Panc1 (cell line): ENCODE results near the gene LYST. TPM values are rescaled to one million over a fixed set of nuclear protein-coding genes. Genes with fewer than 3 reads are reported as not detected.

Source experiments
- ATAC-seq: fragments of 200-7000 bp; cut with Tn5 transposase; 2 replicates; pipeline ENCODE4 v1.9.1; 2020; ENCODE audit warnings: mild to moderate bottlenecking, moderate library complexity
- BruUV-seq: library from RNA; stranded (reverse); fragments of 400-500 nt; replicated peaks from 2 replicates; lab custom pipeline; 2021; lab: Mats Ljungman, UMichigan
- CTCF ChIA-PET: fragments of 300-600 bp; sonication (Branson Sonifier 250); formaldehyde crosslinking; loops from one replicate; lab custom pipeline; 2022; ENCODE audit warnings: antibody characterized with exemption; lab: Charles Lee
- POLR2A ChIA-PET: fragments of 300-600 bp; sonication (Branson Sonifier 250); formaldehyde crosslinking; loops from one replicate; lab custom pipeline; 2022; ENCODE audit warnings: antibody characterized with exemption; lab: Charles Lee
- DNase-seq: peaks from one replicate; pipeline ENCODE4 v3.0.0-alpha.2; 2010; ENCODE audit warnings: low read depth, low spot score
- H3K27ac ChIP-seq: 2 replicates; pipeline ENCODE4 v1.5.1; 2011; ENCODE audit warnings: mild to moderate bottlenecking, low read length, inconsistent platforms
- H3K27me3 ChIP-seq: fragments of 200-500 bp; sonication (Bioruptor generic); 2 replicates; pipeline ENCODE4 v1.6.0; 2014; ENCODE audit warnings: low read length, inconsistent platforms; ENCODE audit not compliant: control insufficient read depth, insufficient read depth
- H3K36me3 ChIP-seq: fragments of 200-500 bp; sonication (Bioruptor generic); 2 replicates; pipeline ENCODE4 v1.5.1; 2014; ENCODE audit warnings: inconsistent platforms, mild to moderate bottlenecking, low read length, moderate library complexity; ENCODE audit not compliant: control insufficient read depth, insufficient read depth
- H3K4me1 ChIP-seq: 2 replicates; pipeline ENCODE4 v1.5.1; 2011; ENCODE audit warnings: inconsistent platforms, mild to moderate bottlenecking, low read length, moderate library complexity; ENCODE audit not compliant: control insufficient read depth, insufficient read depth
- H3K4me3 ChIP-seq, 2 experiments: 2 replicates each; pipeline ENCODE4 v1.5.1; 2011 to 2012; ENCODE audit warnings: low read depth in 2 of 2, low read length in 2 of 2, mild to moderate bottlenecking in 2 of 2, inconsistent platforms in 1 of 2, moderate library complexity in 1 of 2
- H3K9me3 ChIP-seq: fragments of 200-500 bp; sonication (Bioruptor generic); 2 replicates; pipeline ENCODE4 v1.5.1; 2014; ENCODE audit warnings: low read depth, mild to moderate bottlenecking, inconsistent platforms, low read length, moderate library complexity; ENCODE audit not compliant: control insufficient read depth, insufficient read depth
- POLR2AphosphoS5 ChIP-seq: IDR thresholded peaks from 2 replicates; pipeline ENCODE4 v1.6.1; 2012; ENCODE audit warnings: mild to moderate bottlenecking, low read depth, low read length, moderate library complexity
- SIN3A ChIP-seq: IDR thresholded peaks from 2 replicates; pipeline ENCODE4 v1.6.1; 2012; ENCODE audit warnings: low read depth, mild to moderate bottlenecking, low read length, moderate library complexity, borderline replicate concordance; ENCODE audit not compliant: insufficient read depth
- TCF7L2 ChIP-seq: IDR thresholded peaks from 2 replicates; pipeline ENCODE4 v1.6.1; 2011; ENCODE audit warnings: mild to moderate bottlenecking, low read depth, low read length, inconsistent platforms
- in situ Hi-C: cut with HindIII; loops from 2 replicates; pipeline ENCODE4 v1.10.0; 2016; ENCODE audit warnings: low sequenced_read_pairs, low pct_unique_long_range_greater_than_20kb
- intact Hi-C: fragments of 100-400 bp; cut with micrococcal nuclease; formaldehyde crosslinking; loops from one replicate; pipeline ENCODE4 v1.10.0; 2022; ENCODE audit not compliant: unreplicated experiment
- total RNA-seq: library from RNA; stranded (reverse); gene quantifications from one replicate; pipeline ENCODE4 v1.2.1, GENCODE V29; 2021; ENCODE audit not compliant: unreplicated experiment
- TF ChIP-seq, protein P1 (sequence below), 2 experiments: IDR thresholded peaks; 2 replicates each; pipeline ENCODE4 v1.6.1; 2011 to 2012; ENCODE audit warnings: low read depth in 2 of 2, control low read depth in 1 of 2, low read length in 1 of 2, mild to moderate bottlenecking in 1 of 2, moderate library complexity in 1 of 2; ENCODE audit not compliant: insufficient read depth in 1 of 2
- TF ChIP-seq, protein P2 (sequence below): fragments of 450-650 bp; IDR thresholded peaks from 2 replicates; pipeline ENCODE4 v1.5.1; 2017; ENCODE audit warnings: mild to moderate bottlenecking

Gene LYST
- total RNA-seq, 1 experiment from 2014 or later: 75.2 TPM

DNA sequence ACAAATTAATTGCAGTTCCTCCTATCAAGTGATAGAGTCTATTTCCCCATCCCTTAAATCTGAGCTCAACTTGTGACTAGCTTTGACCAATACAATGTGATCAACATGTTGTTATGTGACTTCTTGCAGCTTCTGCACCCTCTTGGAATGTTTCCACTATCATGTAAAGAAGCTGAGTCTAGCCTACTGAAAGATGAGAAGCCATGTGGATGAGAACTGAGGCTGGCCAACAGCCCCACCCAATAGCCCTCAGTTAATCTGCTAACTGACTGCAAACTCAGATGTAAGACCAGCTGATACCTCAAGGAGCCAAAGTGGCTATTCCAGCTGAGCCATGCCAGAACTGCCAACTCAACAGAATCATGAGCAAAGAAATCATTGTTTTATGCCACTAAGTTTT is 44.0 kb downstream of the LYST start:
- Histone ChIP-seq H3K27ac (no peak overlapping the region), H3K4me1 (peaks cover 7% of the 10 kb centered on the region; the same call in 1 of the 2 replicates), H3K36me3 (no peaks in the 10 kb centered on the region; the same call in 1 of the 2 replicates), H3K27me3 (no peaks in the 10 kb centered on the region), H3K9me3 (no peaks in the 10 kb centered on the region), H3K4me3 (no peak overlapping the region)
- intact Hi-C loops: no loop called here
- in situ Hi-C loops: no loop called here
- no TSS peak for BruUV-seq
- ATAC-seq: no peak
- POLR2A ChIA-PET: no interaction called here
- no peak for DNase-seq
- no peak for TF ChIP-seq POLR2AphosphoS5
- TF ChIP-seq, protein P1, sequence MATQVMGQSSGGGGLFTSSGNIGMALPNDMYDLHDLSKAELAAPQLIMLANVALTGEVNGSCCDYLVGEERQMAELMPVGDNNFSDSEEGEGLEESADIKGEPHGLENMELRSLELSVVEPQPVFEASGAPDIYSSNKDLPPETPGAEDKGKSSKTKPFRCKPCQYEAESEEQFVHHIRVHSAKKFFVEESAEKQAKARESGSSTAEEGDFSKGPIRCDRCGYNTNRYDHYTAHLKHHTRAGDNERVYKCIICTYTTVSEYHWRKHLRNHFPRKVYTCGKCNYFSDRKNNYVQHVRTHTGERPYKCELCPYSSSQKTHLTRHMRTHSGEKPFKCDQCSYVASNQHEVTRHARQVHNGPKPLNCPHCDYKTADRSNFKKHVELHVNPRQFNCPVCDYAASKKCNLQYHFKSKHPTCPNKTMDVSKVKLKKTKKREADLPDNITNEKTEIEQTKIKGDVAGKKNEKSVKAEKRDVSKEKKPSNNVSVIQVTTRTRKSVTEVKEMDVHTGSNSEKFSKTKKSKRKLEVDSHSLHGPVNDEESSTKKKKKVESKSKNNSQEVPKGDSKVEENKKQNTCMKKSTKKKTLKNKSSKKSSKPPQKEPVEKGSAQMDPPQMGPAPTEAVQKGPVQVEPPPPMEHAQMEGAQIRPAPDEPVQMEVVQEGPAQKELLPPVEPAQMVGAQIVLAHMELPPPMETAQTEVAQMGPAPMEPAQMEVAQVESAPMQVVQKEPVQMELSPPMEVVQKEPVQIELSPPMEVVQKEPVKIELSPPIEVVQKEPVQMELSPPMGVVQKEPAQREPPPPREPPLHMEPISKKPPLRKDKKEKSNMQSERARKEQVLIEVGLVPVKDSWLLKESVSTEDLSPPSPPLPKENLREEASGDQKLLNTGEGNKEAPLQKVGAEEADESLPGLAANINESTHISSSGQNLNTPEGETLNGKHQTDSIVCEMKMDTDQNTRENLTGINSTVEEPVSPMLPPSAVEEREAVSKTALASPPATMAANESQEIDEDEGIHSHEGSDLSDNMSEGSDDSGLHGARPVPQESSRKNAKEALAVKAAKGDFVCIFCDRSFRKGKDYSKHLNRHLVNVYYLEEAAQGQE (IDR thresholded peaks at IDR 0.05; ENCODE audit: insufficient read depth in 1 of 2, low read depth in 2 of 2, low read length in 1 of 2): no peak
- TF ChIP-seq, protein P2, sequence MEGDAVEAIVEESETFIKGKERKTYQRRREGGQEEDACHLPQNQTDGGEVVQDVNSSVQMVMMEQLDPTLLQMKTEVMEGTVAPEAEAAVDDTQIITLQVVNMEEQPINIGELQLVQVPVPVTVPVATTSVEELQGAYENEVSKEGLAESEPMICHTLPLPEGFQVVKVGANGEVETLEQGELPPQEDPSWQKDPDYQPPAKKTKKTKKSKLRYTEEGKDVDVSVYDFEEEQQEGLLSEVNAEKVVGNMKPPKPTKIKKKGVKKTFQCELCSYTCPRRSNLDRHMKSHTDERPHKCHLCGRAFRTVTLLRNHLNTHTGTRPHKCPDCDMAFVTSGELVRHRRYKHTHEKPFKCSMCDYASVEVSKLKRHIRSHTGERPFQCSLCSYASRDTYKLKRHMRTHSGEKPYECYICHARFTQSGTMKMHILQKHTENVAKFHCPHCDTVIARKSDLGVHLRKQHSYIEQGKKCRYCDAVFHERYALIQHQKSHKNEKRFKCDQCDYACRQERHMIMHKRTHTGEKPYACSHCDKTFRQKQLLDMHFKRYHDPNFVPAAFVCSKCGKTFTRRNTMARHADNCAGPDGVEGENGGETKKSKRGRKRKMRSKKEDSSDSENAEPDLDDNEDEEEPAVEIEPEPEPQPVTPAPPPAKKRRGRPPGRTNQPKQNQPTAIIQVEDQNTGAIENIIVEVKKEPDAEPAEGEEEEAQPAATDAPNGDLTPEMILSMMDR: no peak
- no peak for TF ChIP-seq SIN3A
- no peak for TF ChIP-seq TCF7L2
- CTCF ChIA-PET: no interaction called here

DNA sequence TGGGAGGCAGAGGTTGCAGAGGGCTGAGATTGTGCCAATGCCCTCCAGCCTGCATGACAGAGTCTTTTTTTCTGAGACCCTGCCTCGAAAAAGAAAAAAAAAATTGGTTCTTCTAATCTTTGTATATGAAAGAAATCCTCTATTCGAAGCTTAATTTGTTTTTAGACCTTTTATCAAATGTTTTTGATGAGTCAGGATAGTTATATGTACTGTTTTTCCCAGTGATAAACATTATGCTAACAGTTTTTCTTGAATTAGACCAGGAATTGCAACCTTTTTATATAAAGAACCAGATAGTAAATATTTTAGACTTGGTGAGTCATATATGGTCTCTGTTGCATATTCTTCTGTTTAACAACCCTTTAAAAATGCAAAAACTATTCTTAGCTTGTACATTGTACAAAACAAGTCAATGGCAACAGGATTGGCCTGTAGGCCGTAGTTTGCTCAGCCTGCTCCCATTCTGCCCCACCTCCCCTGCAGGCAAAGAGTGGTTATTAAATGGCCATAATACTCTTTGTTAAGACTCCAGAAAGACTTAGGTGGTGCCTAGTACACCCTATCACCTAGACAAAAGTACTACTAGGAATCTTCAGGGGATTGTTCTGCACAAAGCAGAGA is 45.2 kb downstream of the LYST start:
- BruUV-seq: no TSS peak
- Histone ChIP-seq H3K36me3 (no peaks in the 10 kb centered on the region; the same call in 1 of the 2 replicates), H3K4me3 (no peak overlapping the region), H3K4me1 (peaks cover 7% of the 10 kb centered on the region; the same call in 1 of the 2 replicates), H3K27ac (no peak overlapping the region), H3K9me3 (no peaks in the 10 kb centered on the region), H3K27me3 (no peaks in the 10 kb centered on the region)
- TF ChIP-seq POLR2AphosphoS5: no peak
- TF ChIP-seq, protein P1 (IDR thresholded peaks at IDR 0.05; ENCODE audit: insufficient read depth in 1 of 2, low read depth in 2 of 2, low read length in 1 of 2): no peak
- TF ChIP-seq TCF7L2: no peak
- TF ChIP-seq, protein P2: no peak
- no peak for TF ChIP-seq SIN3A
- ChIA-PET CTCF (no interaction called here), POLR2A (no interaction called here)
- ATAC-seq (no peak), DNase-seq (no peak)
- in situ Hi-C loops (no loop called here), intact Hi-C loops (no loop called here)
